Caco-2 (cell line): ENCODE data around the gene GPR22. TPM values are rescaled to one million over a fixed set of nuclear protein-coding genes. Genes with fewer than 3 reads are reported as not detected.

ENCODE experiments used
- BruUV-seq: library from RNA; stranded (reverse); fragments of 400-500 nt; replicated peaks from 2 replicates; lab custom pipeline; 2021; lab: Mats Ljungman, UMichigan
- CTCF ChIA-PET: fragments of 300-600 bp; sonication (Branson Sonifier 250); formaldehyde crosslinking; loops from one replicate; lab custom pipeline; 2022; ENCODE audit warnings: antibody characterized with exemption; lab: Charles Lee
- POLR2A ChIA-PET: fragments of 300-600 bp; sonication (Branson Sonifier 250); formaldehyde crosslinking; loops from one replicate; lab custom pipeline; 2022; ENCODE audit warnings: antibody characterized with exemption; lab: Charles Lee
- DNase-seq, 2 experiments: peaks; one replicate each; pipeline versions ENCODE4 v3.0.0 to v3.0.0-alpha.2; 2020 to 2022
- H3K27me3 ChIP-seq: replicated peaks from 2 replicates; pipeline ENCODE4 v1.6.0; 2011; ENCODE audit warnings: low read length; ENCODE audit not compliant: control insufficient read depth, insufficient read depth
- H3K36me3 ChIP-seq: 2 replicates; pipeline ENCODE4 v1.5.1; 2011; ENCODE audit warnings: low read length; ENCODE audit not compliant: control insufficient read depth, insufficient read depth
- H3K4me1 ChIP-seq: fragments of 250-450 bp; sonication (Bioruptor Pico); 2 replicates; pipeline ENCODE4 v1.5.1; 2020; ENCODE audit warnings: mild to moderate bottlenecking
- H3K4me3 ChIP-seq: 2 replicates; pipeline ENCODE4 v1.5.1; 2011; ENCODE audit warnings: low read depth, mild to moderate bottlenecking, control low read depth, low read length
- H3K9me3 ChIP-seq: fragments of 250-450 bp; sonication (Bioruptor Pico); 2 replicates; pipeline ENCODE4 v1.5.1; 2020; ENCODE audit warnings: mild to moderate bottlenecking, moderate library complexity
- H3K27ac Mint-ChIP-seq: one replicate; pipeline ENCODE4 v1.8.0; 2022; ENCODE audit warnings: mixed read lengths; ENCODE audit not compliant: unreplicated experiment
- H3K27me3 Mint-ChIP-seq: one replicate; pipeline ENCODE4 v1.8.0; 2022; ENCODE audit warnings: mixed read lengths; ENCODE audit not compliant: insufficient read depth, unreplicated experiment
- H3K36me3 Mint-ChIP-seq: one replicate; pipeline ENCODE4 v1.8.0; 2022; ENCODE audit warnings: mild to moderate bottlenecking, mixed read lengths; ENCODE audit not compliant: insufficient read depth, unreplicated experiment
- H3K4me1 Mint-ChIP-seq: one replicate; pipeline ENCODE4 v1.8.0; 2022; ENCODE audit warnings: low read depth, mixed read lengths; ENCODE audit not compliant: unreplicated experiment
- H3K4me3 Mint-ChIP-seq: one replicate; pipeline ENCODE4 v1.8.0; 2022; ENCODE audit warnings: mild to moderate bottlenecking, moderate library complexity, mixed read lengths; ENCODE audit not compliant: unreplicated experiment
- H3K9me3 Mint-ChIP-seq: one replicate; pipeline ENCODE4 v1.8.0; 2022; ENCODE audit warnings: mixed read lengths; ENCODE audit not compliant: unreplicated experiment
- CTCF ChIP-seq, 2 experiments: fragments of 200-600 bp in 1 of 2; IDR thresholded peaks; 1 replicate in 1 of 2; 2 replicates in 1 of 2; pipeline versions ENCODE4 v1.5.1 to v1.8.0; 2011 to 2022; ENCODE audit warnings: antibody characterized with exemption in 1 of 2, control low read depth in 1 of 2, inconsistent platforms in 1 of 2, low read depth in 1 of 2, low read length in 1 of 2, mild to moderate bottlenecking in 1 of 2, moderate library complexity in 1 of 2; ENCODE audit not compliant: insufficient read depth in 1 of 2, severe bottlenecking in 1 of 2, unreplicated experiment in 1 of 2
- intact Hi-C: fragments of 100-400 bp; cut with micrococcal nuclease; formaldehyde crosslinking; loops from one replicate; pipeline ENCODE4 v1.10.0; 2022; ENCODE audit not compliant: unreplicated experiment
- total RNA-seq: library from RNA; stranded (reverse); gene quantifications from 2 replicates; pipeline ENCODE4 v1.2.3, GENCODE V29; 2022

GPR22 gene
- total RNA-seq, 1 experiment from 2014 or later, result not detected

- H3K27me3 Mint-ChIP-seq, result no peaks in the 10 kb centered on the region
- no peak overlapping the region for H3K4me3 Mint-ChIP-seq
- no peaks in the 10 kb centered on the region for H3K4me1 ChIP-seq
- H3K27me3 ChIP-seq, result no peaks in the 10 kb centered on the region
- no TSS peak for BruUV-seq
- H3K9me3 ChIP-seq, result no peaks in the 10 kb centered on the region
- H3K4me3 ChIP-seq, result no peak overlapping the region
- intact Hi-C loops, result no loop called here
- H3K36me3 ChIP-seq, result no peaks in the 10 kb centered on the region
- TF ChIP-seq CTCF (IDR thresholded peaks at IDR 0.05; ENCODE audit: insufficient read depth in 1 of 2, low read depth in 1 of 2, low read length in 1 of 2, severe bottlenecking in 1 of 2, unreplicated experiment in 1 of 2), result no peak
- no peaks in the 10 kb centered on the region for H3K36me3 Mint-ChIP-seq
- H3K27ac Mint-ChIP-seq, result no peak overlapping the region
- CTCF ChIA-PET, result no interaction called here
- H3K4me1 Mint-ChIP-seq, result no peaks in the 10 kb centered on the region
- H3K9me3 Mint-ChIP-seq, result peaks cover 13% of the 10 kb centered on the region
- POLR2A ChIA-PET, result no interaction called here
- DNase-seq, result no peak
These were observed 30.8 kb upstream of the GPR22 start for GRCh38 chr7:107439025-107439424.

GRCh38 chr7:107441581-107442422 lies 28.1 kb upstream of the GPR22 start:
- no TSS peak for BruUV-seq
- DNase-seq, result no peak
- TF ChIP-seq CTCF (IDR thresholded peaks at IDR 0.05; ENCODE audit: insufficient read depth in 1 of 2, low read depth in 1 of 2, low read length in 1 of 2, severe bottlenecking in 1 of 2, unreplicated experiment in 1 of 2), result no peak
- ChIA-PET POLR2A (no interaction called here), CTCF (no interaction called here)
- intact Hi-C loops, result no loop called here
- no peaks in the 10 kb centered on the region for H3K27me3 Mint-ChIP-seq
- H3K27ac Mint-ChIP-seq, result no peak overlapping the region
- H3K9me3 Mint-ChIP-seq, result no peaks in the 10 kb centered on the region
- Histone ChIP-seq H3K4me1 (no peaks in the 10 kb centered on the region), H3K4me3 (no peak overlapping the region), H3K36me3 (no peaks in the 10 kb centered on the region), H3K9me3 (no peaks in the 10 kb centered on the region), H3K27me3 (no peaks in the 10 kb centered on the region)
- H3K36me3 Mint-ChIP-seq, result no peaks in the 10 kb centered on the region
- H3K4me1 Mint-ChIP-seq, result no peaks in the 10 kb centered on the region
- no peak overlapping the region for H3K4me3 Mint-ChIP-seq

- no peaks in the 10 kb centered on the region for H3K36me3 Mint-ChIP-seq
- intact Hi-C loops, result no loop called here
- H3K27ac Mint-ChIP-seq, result no peak overlapping the region
- no peaks in the 10 kb centered on the region for H3K27me3 Mint-ChIP-seq
- H3K9me3 Mint-ChIP-seq, result no peaks in the 10 kb centered on the region
- H3K4me3 Mint-ChIP-seq, result no peak overlapping the region
- Histone ChIP-seq H3K36me3 (no peaks in the 10 kb centered on the region), H3K27me3 (no peaks in the 10 kb centered on the region), H3K9me3 (no peaks in the 10 kb centered on the region), H3K4me1 (no peaks in the 10 kb centered on the region), H3K4me3 (no peak overlapping the region)
- CTCF ChIA-PET, result no interaction called here
- H3K4me1 Mint-ChIP-seq, result no peaks in the 10 kb centered on the region
- DNase-seq, result no peak
- no TSS peak for BruUV-seq
- POLR2A ChIA-PET, result no interaction called here
- no peak for TF ChIP-seq CTCF (IDR thresholded peaks at IDR 0.05; ENCODE audit: insufficient read depth in 1 of 2, low read depth in 1 of 2, low read length in 1 of 2, severe bottlenecking in 1 of 2, unreplicated experiment in 1 of 2)
These were observed 27.2 kb upstream of the GPR22 start for GRCh38 chr7:107442678-107443077.
